Lung (tissue), 12 donors: Measurements from ENCODE around the gene FAM25A. TPM values are rescaled to one million over a fixed set of nuclear protein-coding genes. Genes with fewer than 3 reads are reported as not detected.
"Not testable (repeated sequence)": the region's sequence is repeated elsewhere in the genome, so short reads cannot be mapped to it uniquely, and the experiment has no call there.

Experiments used
- ATAC-seq: fragments of 200-7000 bp; cut with Tn5 transposase; one replicate; pipeline ENCODE4 v1.9.1; 2020; ENCODE audit warnings: moderate number of reproducible peaks; ENCODE audit not compliant: insufficient read depth, low FRiP score
- DNase-seq, 3 donors: peaks; one replicate each; pipeline ENCODE4 v3.0.0-alpha.2; 2013 to 2017
- H3K27ac ChIP-seq, 2 donors: one replicate each; pipeline ENCODE4 v1.5.1; 2013; ENCODE audit warnings: mild to moderate bottlenecking in 2 of 2, moderate library complexity in 2 of 2, control low read depth in 1 of 2, inconsistent platforms in 1 of 2, low read depth in 1 of 2, low read length in 1 of 2
- H3K27me3 ChIP-seq, 3 donors: one replicate each; pipeline ENCODE4 v1.5.1; 2013; ENCODE audit warnings: low read length in 2 of 3; ENCODE audit not compliant: control insufficient read depth in 3 of 3, insufficient read depth in 3 of 3
- H3K36me3 ChIP-seq, 4 donors: one replicate each; pipeline ENCODE4 v1.5.1; 2013; ENCODE audit warnings: low read length in 4 of 4, mild to moderate bottlenecking in 1 of 4, moderate library complexity in 1 of 4; ENCODE audit not compliant: control insufficient read depth in 4 of 4, insufficient read depth in 4 of 4
- H3K4me1 ChIP-seq, 5 donors: one replicate each; pipeline ENCODE4 v1.5.1; 2013; ENCODE audit warnings: low read length in 5 of 5, mild to moderate bottlenecking in 2 of 5, moderate library complexity in 1 of 5; ENCODE audit not compliant: control insufficient read depth in 5 of 5, insufficient read depth in 5 of 5
- H3K4me3 ChIP-seq: one replicate; pipeline ENCODE4 v1.5.1; 2013; ENCODE audit warnings: mild to moderate bottlenecking, control low read depth, moderate library complexity
- H3K9ac ChIP-seq, 2 donors: one replicate each; pipeline ENCODE4 v1.5.1; 2013; ENCODE audit warnings: low read length in 2 of 2, control low read depth in 1 of 2; ENCODE audit not compliant: insufficient read depth in 1 of 2
- H3K9me3 ChIP-seq, 4 donors: one replicate each; pipeline ENCODE4 v1.5.1; 2013; ENCODE audit warnings: low read length in 3 of 4, mild to moderate bottlenecking in 1 of 4, moderate library complexity in 1 of 4; ENCODE audit not compliant: control insufficient read depth in 4 of 4, insufficient read depth in 3 of 4
- CTCF ChIP-seq: IDR thresholded peaks from 2 replicates; pipeline ENCODE4 v1.5.1; 2012; ENCODE audit warnings: mild to moderate bottlenecking; ENCODE audit errors: control extremely low read depth, extremely low read depth
- WGBS, 2 donors: extraction: QIAGEN DNeasy Blood & Tissue Kit; methylation state at CpG; one replicate each; pipeline ENCODE4 v1.1.7; 2013; 5-methylcytosine and 5-hydroxymethylcytosine counted together
- polyA plus RNA-seq, 2 donors: library from polyadenylated mRNA; stranded (reverse); fragments of 200-250 nt; gene quantifications; one replicate each; pipeline ENCODE4 v1.2.1, GENCODE V29; 2013
- total RNA-seq, 2 donors: library from RNA; depleted of rRNA in 1 of 2; stranded (reverse); fragments of >200 nt in 1 of 2; gene quantifications; one replicate each; pipeline ENCODE4 v1.2.1, GENCODE V29; 2014 to 2021
- donor health status: control.
- donor health status: control.
- donor health status: Bipolar disorder and iron deficiency.
- donor health status: healthy.
- donor health status: DM: yes; HTN: yes; CAD: no.

Gene FAM25A
- total and polyA plus RNA-seq, 4 donors = 0.45 TPM; not detected in 3

DNA sequence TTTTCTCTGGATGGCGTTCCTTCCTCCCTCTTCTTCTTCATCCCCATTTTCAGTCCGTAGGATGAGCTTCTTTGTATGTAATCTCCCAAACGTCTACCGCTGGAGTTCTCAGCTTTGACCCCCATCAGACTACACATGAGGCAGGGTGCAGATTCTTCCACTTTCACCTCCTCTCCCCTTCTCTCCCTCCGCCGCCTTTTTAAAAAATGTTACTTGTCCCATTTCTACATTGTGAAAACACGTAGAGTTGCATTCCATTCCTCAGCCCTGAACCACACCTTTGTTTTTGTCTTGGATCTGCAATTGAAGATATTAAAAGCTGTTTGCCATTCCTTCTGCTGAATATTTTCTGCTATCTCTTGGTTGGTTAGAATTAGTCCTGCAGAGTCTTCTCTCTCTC, 45.6 kb upstream of the FAM25A start:
- Histone ChIP-seq H3K4me1 (peaks cover 0 to 19% (median 10%) of the 10 kb centered on the region in 5 donors), H3K4me3 (no peak overlapping the region), H3K36me3 (no peaks in the 10 kb centered on the region), H3K27me3 (no peaks in the 10 kb centered on the region), H3K27ac (peak overlapping the region in 1 of 2 donors; percentile 80), H3K9ac (no peak overlapping the region), H3K9me3 (no peaks in the 10 kb centered on the region)
- WGBS, 2 donors = 68 to 89% methylated on average over 7 of the region's 7 CpGs
- ATAC-seq (no peak), DNase-seq (peak in 1 of 3 donors; percentile 16)
- TF ChIP-seq CTCF = no peak

DNA sequence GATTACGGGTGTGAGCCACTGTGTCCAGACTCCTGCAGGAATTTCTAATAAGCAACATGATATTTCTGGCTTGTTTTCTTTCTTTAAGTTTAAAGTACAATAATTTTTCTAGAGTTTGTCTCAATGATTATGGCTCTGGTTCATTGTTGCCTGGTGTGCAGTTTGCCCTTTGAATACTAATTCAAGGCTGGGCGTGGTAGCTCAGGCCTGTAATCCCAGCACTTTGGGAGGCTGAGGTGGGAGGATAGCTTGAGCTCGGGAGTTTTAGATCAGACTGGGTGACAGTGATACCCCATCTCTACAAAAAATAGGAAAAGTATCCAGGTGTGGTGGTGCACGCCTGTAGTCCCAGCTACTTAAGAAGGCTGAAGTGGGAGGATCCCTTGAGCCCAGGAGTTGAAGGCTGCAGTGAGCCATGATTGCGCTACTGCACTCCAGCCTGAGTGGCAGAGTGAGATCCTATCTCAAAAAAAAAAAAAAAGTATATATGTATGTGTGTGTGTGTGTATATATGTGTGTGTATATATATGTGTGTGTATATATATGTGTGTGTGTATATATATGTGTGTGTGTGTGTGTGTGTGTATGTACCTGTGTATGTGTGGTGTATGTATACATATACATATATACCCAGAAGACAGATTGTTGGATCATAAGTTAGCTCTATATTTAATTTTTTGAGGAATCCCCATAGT, 43.6 kb upstream of the FAM25A start:
- Histone ChIP-seq H3K36me3 (no peaks in the 10 kb centered on the region), H3K4me3 (no peak overlapping the region), H3K9me3 (no peaks in the 10 kb centered on the region), H3K4me1 (peaks cover 0 to 10% (median 5%) of the 10 kb centered on the region in 5 donors), H3K27me3 (no peaks in the 10 kb centered on the region), H3K27ac (no peak overlapping the region), H3K9ac (no peak overlapping the region)
- no peak for TF ChIP-seq CTCF
- DNase-seq (no peak), ATAC-seq (no peak)
- WGBS, 2 donors = 87 to 98% methylated on average over 5 of the region's 5 CpGs

DNA sequence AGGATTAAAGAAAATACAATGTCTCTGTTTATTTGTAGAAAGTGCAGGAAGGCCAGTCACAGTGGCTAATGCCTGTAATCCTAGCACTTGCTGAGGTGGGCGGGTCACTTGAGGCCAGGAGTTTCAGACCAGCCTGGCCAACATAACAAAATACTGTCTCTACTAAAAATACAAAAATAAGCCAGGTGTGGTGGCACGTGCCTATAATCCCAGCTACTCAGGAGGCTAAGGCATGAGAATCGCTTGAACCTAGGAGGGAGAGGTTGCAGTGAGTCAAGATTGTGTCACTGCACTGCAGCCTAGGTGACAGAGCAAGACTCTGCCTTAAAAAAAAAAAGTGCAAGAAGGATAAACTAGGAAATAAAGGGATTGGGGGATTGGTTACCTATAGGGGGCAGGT, 41.6 kb upstream of the FAM25A start:
- 87 to 89% methylated on average over 3 of the region's 3 CpGs for WGBS, 2 donors
- not testable (repeated sequence) for H3K27ac ChIP-seq, H3K36me3 ChIP-seq, H3K9ac ChIP-seq, H3K9me3 ChIP-seq, DNase-seq, ATAC-seq, H3K4me3 ChIP-seq, H3K4me1 ChIP-seq, H3K27me3 ChIP-seq

GRCh38 chr10:86979296-86979818, 40.7 kb upstream of the FAM25A start:
- H3K36me3 ChIP-seq = no peaks in the 10 kb centered on the region
- no peak overlapping the region for H3K9ac ChIP-seq
- no peak for ATAC-seq
- no peak for TF ChIP-seq CTCF
- WGBS, 2 donors = 87 to 91% methylated on average over 4 of the region's 4 CpGs
- H3K27me3 ChIP-seq = no peaks in the 10 kb centered on the region
- H3K4me1 ChIP-seq = peaks cover 0 to 5% (median 2%) of the 10 kb centered on the region in 5 donors
- no peak overlapping the region for H3K4me3 ChIP-seq
- no peak overlapping the region for H3K27ac ChIP-seq
- no peak for DNase-seq
- H3K9me3 ChIP-seq = no peaks in the 10 kb centered on the region
